NK-92 treated with Interleukin-12 subunit alpha and Interleukin-12 subunit beta, amount 100 ng/mL, for 24 hours (cell line): ENCODE results near the gene CCNYL1.

ENCODE experiments used
- DNase-seq: peaks from one replicate; lab custom pipeline; 2025; lab: John Stamatoyannopoulos, UW

The CCNYL1 gene

GRCh38 chr2:207791579-207792243 is 80.3 kb downstream of the CCNYL1 start:
- no peak for DNase-seq

- DNase-seq: no peak
These were observed 80.9 kb downstream of the CCNYL1 start for GRCh38 chr2:207792244-207792785.

GRCh38 chr2:207796585-207797350 is 85.3 kb downstream of the CCNYL1 start:
- DNase-seq: no peak

GRCh38 chr2:207801259-207801658 is 89.8 kb downstream of the CCNYL1 start:
- no peak for DNase-seq

- no peak for DNase-seq
These were observed 91.2 kb downstream of the CCNYL1 start for GRCh38 chr2:207802650-207803049.
